ENCODE results near the gene MAB21L4.

DNA sequence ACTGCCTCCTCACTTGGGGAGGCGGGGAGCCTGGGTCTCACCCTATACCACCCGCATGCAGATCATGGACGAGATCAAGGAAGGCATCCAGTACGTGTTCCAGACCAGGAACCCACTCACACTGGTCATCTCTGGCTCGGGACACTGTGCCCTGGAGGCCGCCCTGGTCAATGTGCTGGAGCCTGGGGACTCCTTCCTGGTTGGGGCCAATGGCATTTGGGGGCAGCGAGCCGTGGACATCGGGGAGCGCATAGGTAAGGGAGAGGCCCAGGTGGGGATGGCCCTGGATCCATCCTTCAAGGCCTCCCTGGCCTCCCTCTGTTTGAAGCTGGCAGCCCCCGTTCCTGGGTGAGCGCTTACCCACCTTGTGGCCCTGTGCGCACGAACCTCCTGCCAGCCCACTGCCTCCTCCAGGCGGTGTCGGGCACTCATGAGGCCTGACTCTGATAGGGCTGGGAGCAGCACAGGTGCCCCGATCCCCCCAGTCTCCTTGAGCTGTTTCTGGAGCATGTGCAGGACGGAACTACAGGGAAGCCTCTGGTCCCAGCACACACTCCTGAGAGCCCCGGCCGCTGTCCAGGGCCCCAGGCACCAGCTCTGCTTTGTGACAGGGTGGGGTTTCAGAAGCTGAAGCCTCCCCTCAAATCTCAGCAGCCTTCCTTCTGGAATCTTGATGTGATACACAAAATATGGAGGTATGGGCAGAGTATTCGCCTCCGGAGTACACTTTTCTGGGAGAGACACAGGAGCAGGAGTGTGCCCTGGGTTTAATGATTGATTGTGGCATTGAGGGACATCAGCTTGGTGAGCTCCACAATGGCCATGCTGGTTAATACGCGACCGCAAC is 26.6 kb downstream of the MAB21L4 start:
- TF ChIP-seq EZH2phosphoT487 (IDR thresholded peaks at IDR 0.05; ENCODE audit: borderline replicate concordance) (no peak), POLR2A (IDR thresholded peaks at IDR 0.05; ENCODE audit: borderline replicate concordance, extremely low read depth, insufficient read depth, insufficient read length) (no peak), SP1 (IDR thresholded peaks at IDR 0.05; ENCODE audit: low read depth) (no peak)
- TF ChIP-seq, protein P1, sequence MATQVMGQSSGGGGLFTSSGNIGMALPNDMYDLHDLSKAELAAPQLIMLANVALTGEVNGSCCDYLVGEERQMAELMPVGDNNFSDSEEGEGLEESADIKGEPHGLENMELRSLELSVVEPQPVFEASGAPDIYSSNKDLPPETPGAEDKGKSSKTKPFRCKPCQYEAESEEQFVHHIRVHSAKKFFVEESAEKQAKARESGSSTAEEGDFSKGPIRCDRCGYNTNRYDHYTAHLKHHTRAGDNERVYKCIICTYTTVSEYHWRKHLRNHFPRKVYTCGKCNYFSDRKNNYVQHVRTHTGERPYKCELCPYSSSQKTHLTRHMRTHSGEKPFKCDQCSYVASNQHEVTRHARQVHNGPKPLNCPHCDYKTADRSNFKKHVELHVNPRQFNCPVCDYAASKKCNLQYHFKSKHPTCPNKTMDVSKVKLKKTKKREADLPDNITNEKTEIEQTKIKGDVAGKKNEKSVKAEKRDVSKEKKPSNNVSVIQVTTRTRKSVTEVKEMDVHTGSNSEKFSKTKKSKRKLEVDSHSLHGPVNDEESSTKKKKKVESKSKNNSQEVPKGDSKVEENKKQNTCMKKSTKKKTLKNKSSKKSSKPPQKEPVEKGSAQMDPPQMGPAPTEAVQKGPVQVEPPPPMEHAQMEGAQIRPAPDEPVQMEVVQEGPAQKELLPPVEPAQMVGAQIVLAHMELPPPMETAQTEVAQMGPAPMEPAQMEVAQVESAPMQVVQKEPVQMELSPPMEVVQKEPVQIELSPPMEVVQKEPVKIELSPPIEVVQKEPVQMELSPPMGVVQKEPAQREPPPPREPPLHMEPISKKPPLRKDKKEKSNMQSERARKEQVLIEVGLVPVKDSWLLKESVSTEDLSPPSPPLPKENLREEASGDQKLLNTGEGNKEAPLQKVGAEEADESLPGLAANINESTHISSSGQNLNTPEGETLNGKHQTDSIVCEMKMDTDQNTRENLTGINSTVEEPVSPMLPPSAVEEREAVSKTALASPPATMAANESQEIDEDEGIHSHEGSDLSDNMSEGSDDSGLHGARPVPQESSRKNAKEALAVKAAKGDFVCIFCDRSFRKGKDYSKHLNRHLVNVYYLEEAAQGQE (IDR thresholded peaks at IDR 0.05; ENCODE audit: low read depth) = no peak
- TF ChIP-seq, protein P2, sequence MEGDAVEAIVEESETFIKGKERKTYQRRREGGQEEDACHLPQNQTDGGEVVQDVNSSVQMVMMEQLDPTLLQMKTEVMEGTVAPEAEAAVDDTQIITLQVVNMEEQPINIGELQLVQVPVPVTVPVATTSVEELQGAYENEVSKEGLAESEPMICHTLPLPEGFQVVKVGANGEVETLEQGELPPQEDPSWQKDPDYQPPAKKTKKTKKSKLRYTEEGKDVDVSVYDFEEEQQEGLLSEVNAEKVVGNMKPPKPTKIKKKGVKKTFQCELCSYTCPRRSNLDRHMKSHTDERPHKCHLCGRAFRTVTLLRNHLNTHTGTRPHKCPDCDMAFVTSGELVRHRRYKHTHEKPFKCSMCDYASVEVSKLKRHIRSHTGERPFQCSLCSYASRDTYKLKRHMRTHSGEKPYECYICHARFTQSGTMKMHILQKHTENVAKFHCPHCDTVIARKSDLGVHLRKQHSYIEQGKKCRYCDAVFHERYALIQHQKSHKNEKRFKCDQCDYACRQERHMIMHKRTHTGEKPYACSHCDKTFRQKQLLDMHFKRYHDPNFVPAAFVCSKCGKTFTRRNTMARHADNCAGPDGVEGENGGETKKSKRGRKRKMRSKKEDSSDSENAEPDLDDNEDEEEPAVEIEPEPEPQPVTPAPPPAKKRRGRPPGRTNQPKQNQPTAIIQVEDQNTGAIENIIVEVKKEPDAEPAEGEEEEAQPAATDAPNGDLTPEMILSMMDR (IDR thresholded peaks at IDR 0.05 in 2 of 3, conservative IDR thresholded peaks at IDR 0.05 in 1 of 3; ENCODE audit: borderline replicate concordance in 1 of 3, insufficient read depth in 1 of 3, low read depth in 2 of 3, low read length in 2 of 3) = no peak
- TF ChIP-seq, protein P3, sequence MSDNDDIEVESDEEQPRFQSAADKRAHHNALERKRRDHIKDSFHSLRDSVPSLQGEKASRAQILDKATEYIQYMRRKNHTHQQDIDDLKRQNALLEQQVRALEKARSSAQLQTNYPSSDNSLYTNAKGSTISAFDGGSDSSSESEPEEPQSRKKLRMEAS (IDR thresholded peaks at IDR 0.05) = no peak
- TF ChIP-seq, protein P4, sequence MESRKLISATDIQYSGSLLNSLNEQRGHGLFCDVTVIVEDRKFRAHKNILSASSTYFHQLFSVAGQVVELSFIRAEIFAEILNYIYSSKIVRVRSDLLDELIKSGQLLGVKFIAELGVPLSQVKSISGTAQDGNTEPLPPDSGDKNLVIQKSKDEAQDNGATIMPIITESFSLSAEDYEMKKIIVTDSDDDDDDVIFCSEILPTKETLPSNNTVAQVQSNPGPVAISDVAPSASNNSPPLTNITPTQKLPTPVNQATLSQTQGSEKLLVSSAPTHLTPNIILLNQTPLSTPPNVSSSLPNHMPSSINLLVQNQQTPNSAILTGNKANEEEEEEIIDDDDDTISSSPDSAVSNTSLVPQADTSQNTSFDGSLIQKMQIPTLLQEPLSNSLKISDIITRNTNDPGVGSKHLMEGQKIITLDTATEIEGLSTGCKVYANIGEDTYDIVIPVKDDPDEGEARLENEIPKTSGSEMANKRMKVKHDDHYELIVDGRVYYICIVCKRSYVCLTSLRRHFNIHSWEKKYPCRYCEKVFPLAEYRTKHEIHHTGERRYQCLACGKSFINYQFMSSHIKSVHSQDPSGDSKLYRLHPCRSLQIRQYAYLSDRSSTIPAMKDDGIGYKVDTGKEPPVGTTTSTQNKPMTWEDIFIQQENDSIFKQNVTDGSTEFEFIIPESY (IDR thresholded peaks at IDR 0.05; ENCODE audit: extremely low read depth, insufficient replicate concordance, low read length) = no peak
